Esophagus squamous epithelium (tissue), 4 donors: ENCODE results near the gene SSH2.

Experiments used
- POLR2A ChIP-seq, 4 donors: fragments of 450-650 bp; IDR thresholded peaks; one replicate each; pipeline ENCODE4 v1.6.1; 2017; ENCODE audit warnings: antibody characterized with exemption in 4 of 4, mild to moderate bottlenecking in 4 of 4, moderate library complexity in 3 of 4
- TF ChIP-seq, protein P1 (sequence below), 6 experiments: fragments of 450-650 bp in 4 of 6; fragments of 200-600 bp in 2 of 6; sonication (generic) in 2 of 6; IDR thresholded peaks; one replicate each; pipeline ENCODE4 v1.5.1; 2016 to 2019; ENCODE audit warnings: antibody characterized with exemption in 6 of 6, mild to moderate bottlenecking in 4 of 6, moderate library complexity in 4 of 6

DNA sequence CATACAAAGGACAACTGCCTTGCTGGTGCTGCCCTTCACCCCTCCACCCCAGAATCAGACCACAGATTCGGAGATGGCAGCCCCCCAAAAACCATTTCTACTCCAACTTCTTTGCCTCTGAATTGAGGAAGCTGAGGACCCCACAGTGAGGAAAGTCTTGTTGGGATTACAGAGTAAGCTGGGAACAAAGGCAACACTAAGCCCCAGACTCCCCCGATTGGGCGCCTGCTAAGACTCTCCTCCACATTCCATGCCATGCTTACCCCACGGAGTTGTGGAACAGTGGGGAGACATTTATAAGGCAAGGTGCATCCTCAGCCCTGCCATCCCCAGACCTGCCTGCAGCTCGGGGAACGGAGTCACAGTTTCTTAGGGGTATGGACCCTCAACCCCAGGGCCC, 342.4 kb downstream of the SSH2 start:
- no peak for TF ChIP-seq POLR2A (IDR thresholded peaks at IDR 0.05)
- TF ChIP-seq, protein P1, sequence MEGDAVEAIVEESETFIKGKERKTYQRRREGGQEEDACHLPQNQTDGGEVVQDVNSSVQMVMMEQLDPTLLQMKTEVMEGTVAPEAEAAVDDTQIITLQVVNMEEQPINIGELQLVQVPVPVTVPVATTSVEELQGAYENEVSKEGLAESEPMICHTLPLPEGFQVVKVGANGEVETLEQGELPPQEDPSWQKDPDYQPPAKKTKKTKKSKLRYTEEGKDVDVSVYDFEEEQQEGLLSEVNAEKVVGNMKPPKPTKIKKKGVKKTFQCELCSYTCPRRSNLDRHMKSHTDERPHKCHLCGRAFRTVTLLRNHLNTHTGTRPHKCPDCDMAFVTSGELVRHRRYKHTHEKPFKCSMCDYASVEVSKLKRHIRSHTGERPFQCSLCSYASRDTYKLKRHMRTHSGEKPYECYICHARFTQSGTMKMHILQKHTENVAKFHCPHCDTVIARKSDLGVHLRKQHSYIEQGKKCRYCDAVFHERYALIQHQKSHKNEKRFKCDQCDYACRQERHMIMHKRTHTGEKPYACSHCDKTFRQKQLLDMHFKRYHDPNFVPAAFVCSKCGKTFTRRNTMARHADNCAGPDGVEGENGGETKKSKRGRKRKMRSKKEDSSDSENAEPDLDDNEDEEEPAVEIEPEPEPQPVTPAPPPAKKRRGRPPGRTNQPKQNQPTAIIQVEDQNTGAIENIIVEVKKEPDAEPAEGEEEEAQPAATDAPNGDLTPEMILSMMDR (IDR thresholded peaks at IDR 0.05): no peak
